DMS114 treated with DMSO at 0.1 percent for 48 hours (cell line): ENCODE measurements around the gene PRICKLE4.

Experiments
- DNase-seq: peaks from one replicate; lab custom pipeline; 2025; ENCODE audit not compliant: unreplicated experiment; lab: John Stamatoyannopoulos, UW

PRICKLE4 gene

DNA sequence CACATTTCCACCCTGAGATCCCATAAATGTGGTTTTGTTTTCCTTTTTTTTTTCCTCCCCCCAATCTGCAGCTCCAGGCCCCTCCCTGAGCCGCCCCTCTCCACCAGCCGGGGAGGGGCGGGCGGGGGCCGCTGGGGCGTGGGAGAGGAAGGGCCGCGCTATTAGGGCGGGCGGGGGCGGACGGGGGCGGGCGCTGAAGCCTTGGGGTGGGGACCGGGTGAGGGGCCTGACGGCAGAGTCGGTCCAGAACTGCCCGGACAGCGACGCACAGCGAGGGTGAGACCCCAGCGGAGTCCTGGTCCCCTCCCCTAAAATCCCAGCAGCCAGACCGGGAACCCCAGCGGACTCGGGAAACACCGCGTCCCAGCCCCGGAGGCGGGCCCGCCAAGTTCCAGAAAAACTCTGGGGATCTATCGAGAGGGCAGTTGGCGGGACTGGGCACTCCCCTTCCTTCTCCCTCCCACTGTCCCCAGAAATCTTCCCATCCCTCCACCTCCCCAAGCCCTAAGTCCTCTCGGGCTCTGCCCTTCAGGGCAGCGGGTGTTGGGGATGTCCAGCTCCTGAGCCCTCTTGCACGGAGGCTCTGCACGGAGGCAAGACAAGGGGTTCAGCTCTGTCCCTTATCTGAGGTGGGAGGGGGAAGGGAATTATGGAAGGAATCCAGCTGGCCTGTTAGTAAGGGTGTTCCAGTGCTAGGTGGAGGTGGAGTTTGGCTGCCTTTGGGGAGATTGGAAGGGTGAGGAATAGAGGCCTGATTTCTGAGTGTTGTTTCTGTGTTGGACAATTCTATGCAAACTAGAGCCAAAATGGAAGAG is at the start of gene PRICKLE4:
TSS of gene PRICKLE4 (plus strand) at position 232 of the 815 bp plus-strand sequence. CDS start 2,692 bp downstream, outside the sequence.
- DNase-seq: no peak

- no peak for DNase-seq
These were observed 49.0 kb upstream of the PRICKLE4 start for GRCh38 chr6:41731561-41732086.

- no peak for DNase-seq
These were observed 48.4 kb upstream of the PRICKLE4 start for GRCh38 chr6:41732149-41732548.

DNA sequence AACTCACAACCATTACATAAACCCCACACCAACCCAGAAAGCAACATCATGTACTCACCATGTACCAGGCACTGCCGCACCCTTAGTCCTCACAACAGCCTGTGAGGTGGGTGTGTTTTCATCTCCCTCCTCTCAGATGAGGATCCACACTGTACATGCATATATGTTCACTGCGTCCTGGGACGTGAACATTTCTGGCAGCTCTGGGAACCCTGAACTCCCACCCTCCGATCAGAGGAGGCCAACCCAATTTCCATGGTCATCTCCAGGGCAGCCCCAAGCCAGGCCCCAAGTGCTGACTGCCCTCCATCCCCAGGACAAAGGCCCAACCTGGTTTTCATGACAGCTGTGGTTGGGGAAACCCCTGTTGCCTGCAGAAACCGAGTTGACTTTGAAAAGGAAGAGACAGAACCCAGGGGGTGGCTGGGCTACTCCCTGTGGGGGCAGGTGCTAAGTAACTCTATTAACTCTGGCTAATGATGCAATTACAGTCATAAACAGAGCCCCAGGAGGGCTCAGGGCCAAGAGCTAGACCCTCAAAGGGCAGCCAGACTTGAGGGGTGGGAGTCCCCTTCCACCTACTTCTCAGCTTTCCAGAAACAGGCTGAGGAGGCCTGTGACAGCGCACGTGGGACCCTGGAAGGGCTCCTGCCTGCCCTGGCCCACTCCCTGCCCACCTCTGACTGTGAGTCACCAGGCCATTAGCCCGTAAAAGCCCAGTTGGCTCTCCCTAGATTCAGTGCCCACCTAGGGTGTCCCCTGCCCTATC is 47.8 kb upstream of the PRICKLE4 start:
- no peak for DNase-seq

- no peak for DNase-seq
These were observed 47.2 kb upstream of the PRICKLE4 start for GRCh38 chr6:41733360-41733706.

DNA sequence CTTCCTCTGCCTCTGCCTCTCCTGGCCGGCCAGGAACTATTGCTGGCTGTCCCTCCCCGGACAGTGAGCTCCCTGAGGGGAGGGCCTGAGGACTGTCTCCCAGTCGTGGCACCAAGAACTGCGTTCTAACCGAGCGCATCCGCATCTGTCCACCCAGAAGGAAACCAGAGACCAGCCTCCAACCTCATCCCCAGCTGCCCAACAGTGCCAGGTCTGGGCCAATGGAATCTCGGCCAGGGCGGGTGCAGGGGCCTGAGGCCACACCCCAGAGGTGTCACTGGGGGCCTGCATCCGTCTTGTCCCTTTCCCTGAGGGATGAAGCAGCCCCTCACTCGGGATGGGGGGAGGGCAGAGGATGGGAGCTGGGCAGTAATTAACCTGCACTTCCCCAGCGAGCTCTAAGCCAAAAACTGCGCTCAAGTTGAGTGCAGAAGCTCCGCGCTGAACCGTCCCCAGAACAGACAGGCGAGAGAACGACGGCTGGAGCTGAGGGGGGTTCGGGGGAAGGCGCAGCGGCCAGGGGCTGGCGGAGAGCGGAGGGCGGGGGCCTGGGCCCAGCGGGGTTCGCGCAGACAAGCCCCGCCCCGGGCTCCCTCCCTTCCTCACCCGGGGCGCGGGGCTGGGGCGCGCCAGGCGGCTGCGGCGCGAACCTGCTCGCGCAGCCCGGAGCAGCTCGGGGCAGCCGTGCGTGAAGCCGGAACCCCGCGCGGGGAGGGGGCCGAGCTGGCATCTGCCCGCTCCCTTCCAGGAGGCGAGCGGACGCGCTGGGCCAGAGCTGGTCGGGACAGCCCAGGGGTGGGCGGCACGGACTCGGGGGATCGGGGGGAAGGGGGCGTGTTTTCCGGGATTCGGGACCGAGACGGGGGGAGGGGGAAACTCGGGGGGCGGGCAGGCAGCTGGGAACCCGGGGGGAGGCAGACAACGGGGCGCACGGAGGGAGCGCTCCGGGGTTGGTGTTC is 46.6 kb upstream of the PRICKLE4 start:
- peak; percentile 58 for DNase-seq

DNA sequence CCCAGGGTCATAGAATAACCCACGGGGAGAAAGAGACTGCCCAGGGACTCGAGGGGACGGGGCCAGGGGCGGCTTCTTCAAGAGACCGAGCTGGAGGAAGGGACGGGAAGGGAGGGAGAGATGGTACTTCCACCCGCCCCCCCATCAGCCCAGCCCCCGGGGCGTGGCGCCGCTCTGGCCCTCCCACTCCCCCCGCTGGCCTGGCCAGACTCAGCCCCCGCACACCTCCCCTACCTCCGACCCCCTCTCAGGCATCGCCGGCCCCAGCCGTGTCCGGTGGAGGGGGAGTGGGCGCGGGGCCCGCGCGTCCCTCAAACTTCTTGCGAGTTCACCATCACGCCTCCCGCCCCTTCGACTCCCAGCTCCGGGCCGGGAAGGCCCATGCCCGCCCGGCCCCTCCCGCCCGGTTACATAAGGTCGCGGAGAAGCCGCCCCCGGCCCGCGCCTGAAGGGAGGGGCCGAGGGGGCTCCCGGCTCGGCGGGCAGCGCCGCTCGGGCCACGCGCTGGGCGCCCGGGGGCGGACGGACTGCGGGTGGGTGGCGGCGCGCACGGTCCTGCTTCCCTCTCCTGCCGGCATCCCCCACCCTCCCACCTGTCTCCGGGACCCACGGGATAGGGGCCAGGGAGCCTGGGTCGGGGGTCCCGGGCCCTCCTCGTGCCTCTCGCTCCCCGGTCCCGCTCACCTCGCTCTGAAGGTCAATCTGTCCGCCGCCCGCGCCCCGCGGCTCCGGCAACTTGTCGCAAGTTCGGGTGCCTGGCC is 45.7 kb upstream of the PRICKLE4 start:
- peak; percentile 68 for DNase-seq

GRCh38 chr6:41735427-41736185 is 45.0 kb upstream of the PRICKLE4 start, which contains the start of gene TFEB:
TSS of gene TFEB (minus strand) at chr6:41735608. CDS start at chr6:41691213, 44,395 bp downstream.
- peak; percentile 93 for DNase-seq

DNA sequence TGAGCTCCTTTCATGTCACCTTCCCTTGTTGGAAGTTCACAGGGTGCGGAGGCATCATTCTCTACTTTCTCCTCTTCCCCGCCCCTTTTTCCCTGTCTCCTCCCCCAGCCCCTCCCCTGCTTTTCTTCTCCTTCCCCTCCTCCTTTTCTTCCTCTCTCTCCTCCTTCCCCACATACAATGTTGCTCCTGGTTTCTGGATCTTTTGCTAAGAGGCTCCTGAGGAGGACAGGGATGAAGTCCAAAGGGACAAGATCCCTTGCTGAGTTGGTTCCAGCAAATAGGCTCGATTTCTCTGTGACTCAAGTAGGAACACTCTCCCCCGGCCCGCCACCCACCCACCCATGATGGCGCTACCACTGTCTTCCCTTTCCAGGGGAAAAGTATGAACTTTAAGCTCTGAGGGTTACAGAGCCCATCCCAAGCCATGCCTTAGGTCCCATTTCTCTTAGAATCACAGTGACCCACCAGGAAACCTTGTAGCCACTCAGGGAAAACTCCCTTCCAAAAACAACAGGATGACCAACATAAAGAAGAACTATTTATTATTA is 44.3 kb upstream of the PRICKLE4 start:
- DNase-seq: no peak

DNA sequence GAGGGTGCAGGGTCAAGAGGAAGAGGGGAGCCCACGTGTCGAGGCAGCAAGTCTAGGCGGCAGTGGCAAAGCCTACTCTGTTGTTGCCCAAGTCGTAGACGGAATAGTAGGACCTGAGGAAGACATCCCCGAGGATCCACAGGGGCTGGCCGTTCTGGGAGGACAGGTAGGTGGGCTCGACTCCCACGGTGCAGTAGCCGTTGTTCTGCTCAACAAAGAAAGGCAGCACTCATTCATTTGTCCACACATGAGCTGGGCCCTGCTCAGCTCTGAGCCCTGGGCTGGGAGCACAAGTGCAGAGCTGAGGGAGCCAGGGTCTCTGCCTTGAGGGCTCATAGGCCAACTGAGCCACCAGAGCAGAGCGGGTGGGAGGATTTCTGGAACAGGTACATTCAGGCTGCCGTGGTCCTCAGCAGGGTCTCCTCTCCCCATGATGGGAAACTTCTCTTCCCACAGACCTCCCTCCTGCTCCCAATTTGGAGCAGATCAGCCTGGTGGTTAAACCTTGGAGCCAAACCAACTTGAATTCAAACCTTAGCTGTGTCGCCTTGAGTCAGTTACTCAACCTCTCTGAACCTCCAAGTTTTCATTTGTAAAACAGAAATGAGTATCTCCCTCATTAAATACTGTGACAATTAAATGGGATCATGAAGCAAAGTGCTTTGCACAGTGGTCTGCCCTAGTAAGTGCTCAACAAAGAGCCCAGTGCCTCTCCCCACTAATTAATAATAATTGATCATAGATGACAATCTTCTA is 43.6 kb upstream of the PRICKLE4 start:
- DNase-seq: no peak

GRCh38 chr6:41737591-41738130 is 42.9 kb upstream of the PRICKLE4 start:
- DNase-seq: no peak

DNA sequence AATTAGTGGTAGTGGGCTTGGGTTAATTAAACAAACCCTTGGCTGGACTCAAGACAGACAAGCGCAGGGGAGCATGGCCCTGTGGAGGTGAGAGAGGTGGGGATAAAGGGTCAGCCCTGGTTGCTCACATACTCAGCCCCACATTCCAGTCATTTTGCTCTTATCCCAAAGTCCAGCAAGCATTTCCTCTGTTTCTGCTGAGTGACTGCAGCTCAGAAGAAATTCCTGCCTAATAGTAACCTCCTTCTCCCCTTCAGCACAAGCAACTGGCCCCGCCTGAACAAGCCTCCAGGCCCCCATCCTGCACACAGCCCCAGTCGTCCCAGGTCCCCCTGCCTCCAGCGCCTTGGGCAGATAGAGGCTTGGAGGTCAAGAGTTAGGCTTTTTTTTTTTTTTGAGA is 41.5 kb upstream of the PRICKLE4 start:
- DNase-seq: no peak

- DNase-seq: no peak
These were observed 40.0 kb upstream of the PRICKLE4 start for GRCh38 chr6:41740366-41741162.

GRCh38 chr6:41741625-41742490 is 38.7 kb upstream of the PRICKLE4 start:
- DNase-seq: no peak

- no peak for DNase-seq
These were observed 37.0 kb upstream of the PRICKLE4 start for GRCh38 chr6:41743406-41744235.
